SK-MEL-5 (cell line): Measurements from ENCODE around the gene LRBA. TPM values are rescaled to one million over a fixed set of nuclear protein-coding genes. Genes with fewer than 3 reads are reported as not detected.
"Not testable (repeated sequence)": the region's sequence is repeated elsewhere in the genome, so short reads cannot be mapped to it uniquely, and the experiment has no call there.

ENCODE experiments used
- DNase-seq: peaks from one replicate; pipeline ENCODE4 v3.0.0-alpha.2; 2016; ENCODE audit warnings: low read depth, low spot score
- in situ Hi-C: cut with HindIII; loops from 2 replicates; pipeline ENCODE4 v1.10.0; 2016; ENCODE audit warnings: low sequenced_read_pairs, high pct_unique_total_duplicates, low pct_unique_long_range_greater_than_20kb
- polyA plus RNA-seq, 2 experiments: library from polyadenylated mRNA; depleted of rRNA; stranded (reverse); fragments of >200 nt; gene quantifications; 2 replicates each; pipeline ENCODE4 v1.2.3, GENCODE V29; 2015
- total RNA-seq: library from RNA; depleted of rRNA; stranded (reverse); fragments of >200 nt; shearing (Covaris generic); gene quantifications from 2 replicates; pipeline ENCODE4 v1.2.3, GENCODE V29; 2014; rRNA removed

Gene LRBA
- total RNA-seq = 30.2 and 31.0 TPM in 2 replicates
- polyA plus RNA-seq (2015; cell fraction: cytosol; rRNA removed) = 17.9 and 24.7 TPM in 2 replicates
- 9.0 and 11.3 TPM in 2 replicates for polyA plus RNA-seq (2015; cell fraction: nucleus; rRNA removed)

- peak; percentile 71 for DNase-seq
- in situ Hi-C loops = no loop called here
These were observed at the start of gene LRBA for GRCh38 chr4:151014521-151015458. TSS of gene LRBA (minus strand) at chr4:151015284. CDS start at chr4:151014642, 642 bp downstream.

- in situ Hi-C loops, DNase-seq: not testable (repeated sequence)
These were observed 48.1 kb upstream of the LRBA start for GRCh38 chr4:151063143-151063542.

GRCh38 chr4:151055539-151055938 is 40.5 kb upstream of the LRBA start:
- no peak for DNase-seq
- in situ Hi-C loops = no loop called here

- in situ Hi-C loops = no loop called here
- no peak for DNase-seq
These were observed 37.7 kb upstream of the LRBA start for GRCh38 chr4:151052785-151053184.

- no peak for DNase-seq
- in situ Hi-C loops = no loop called here
These were observed 34.4 kb upstream of the LRBA start for GRCh38 chr4:151049430-151049884.

GRCh38 chr4:151048913-151049312 is 33.8 kb upstream of the LRBA start:
- DNase-seq = no peak
- in situ Hi-C loops = no loop called here

- in situ Hi-C loops = no loop called here
These were observed 31.5 kb upstream of the LRBA start for GRCh38 chr4:151046609-151047008.

GRCh38 chr4:151045907-151046306 is 30.8 kb upstream of the LRBA start:
- peak; percentile 38 for DNase-seq
- in situ Hi-C loops = no loop called here

More at GRCh38 chr4:151046609-151047008, 31.5 kb upstream of the LRBA start:
- DNase-seq = no peak

GRCh38 chr4:151043803-151044515 is 28.9 kb upstream of the LRBA start:
- no peak for DNase-seq
- in situ Hi-C loops = no loop called here

GRCh38 chr4:151039733-151040132 is 24.6 kb upstream of the LRBA start:
- in situ Hi-C loops = no loop called here
- no peak for DNase-seq

GRCh38 chr4:151038452-151039157 is 23.5 kb upstream of the LRBA start:
- no peak for DNase-seq
- in situ Hi-C loops = no loop called here

GRCh38 chr4:151035911-151036310 is 20.8 kb upstream of the LRBA start:
- DNase-seq = no peak
- in situ Hi-C loops = no loop called here

- no peak for DNase-seq
- in situ Hi-C loops = no loop called here
These were observed 20.2 kb upstream of the LRBA start for GRCh38 chr4:151035328-151035727.

- in situ Hi-C loops = no loop called here
- DNase-seq = no peak
These were observed 19.7 kb upstream of the LRBA start for GRCh38 chr4:151034829-151035228.

GRCh38 chr4:151031831-151032605 is 16.9 kb upstream of the LRBA start:
- in situ Hi-C loops = no loop called here
- DNase-seq = no peak

GRCh38 chr4:151029537-151029936 is 14.5 kb upstream of the LRBA start:
- no peak for DNase-seq

GRCh38 chr4:151029006-151029405 is 13.9 kb upstream of the LRBA start:
- DNase-seq, in situ Hi-C loops: not testable (repeated sequence)

More at GRCh38 chr4:151029537-151029936, 14.5 kb upstream of the LRBA start:
- in situ Hi-C loops = no loop called here
